Gastroesophageal sphincter (tissue), 3 donors: Measurements from ENCODE around the gene MDFIC.

Experiments
- CTCF ChIP-seq, 4 experiments: fragments of 200-600 bp in 2 of 4; fragments of 450-650 bp in 2 of 4; sonication (generic) in 1 of 4; IDR thresholded peaks; one replicate each; pipeline ENCODE4 v1.5.1; 2017 to 2019; ENCODE audit warnings: antibody characterized with exemption in 4 of 4, mild to moderate bottlenecking in 2 of 4, moderate library complexity in 2 of 4
- EP300 ChIP-seq: sonication (generic); formaldehyde crosslinking; IDR thresholded peaks from one replicate; pipeline ENCODE4 v1.6.1; 2017; ENCODE audit warnings: antibody characterized with exemption, mild to moderate bottlenecking
- POLR2A ChIP-seq, 2 donors: fragments of 450-650 bp; IDR thresholded peaks; one replicate each; pipeline ENCODE4 v1.6.1; 2017; ENCODE audit warnings: antibody characterized with exemption in 2 of 2, mild to moderate bottlenecking in 2 of 2, moderate library complexity in 1 of 2
- POLR2AphosphoS5 ChIP-seq: sonication (generic); formaldehyde crosslinking; IDR thresholded peaks from one replicate; pipeline ENCODE4 v1.6.1; 2017; ENCODE audit warnings: antibody characterized with exemption

GRCh38 chr7:114937446-114937845 is 15.6 kb downstream of the MDFIC start:
- TF ChIP-seq CTCF (IDR thresholded peaks at IDR 0.05) (no peak), POLR2AphosphoS5 (no peak), POLR2A (IDR thresholded peaks at IDR 0.05) (no peak), EP300 (no peak)
